ENCODE measurements around the gene GTPBP2.
"Not testable (repeated sequence)": the region's sequence is repeated elsewhere in the genome, so short reads cannot be mapped to it uniquely, and the experiment has no call there.

Gene GTPBP2

GRCh38 chr6:43623880-43624785 is 4.9 kb downstream of the GTPBP2 start:
- DNase-seq, result no peak

GRCh38 chr6:43622541-43622940 is 6.5 kb downstream of the GTPBP2 start:
- DNase-seq, result no peak

GRCh38 chr6:43621836-43622180 is 7.3 kb downstream of the GTPBP2 start:
- no peak for DNase-seq

GRCh38 chr6:43621078-43621835 is 7.8 kb downstream of the GTPBP2 start:
- DNase-seq, result no peak

GRCh38 chr6:43616725-43617472 is 12.2 kb downstream of the GTPBP2 start:
- DNase-seq, result no peak

GRCh38 chr6:43614396-43614730 is 14.7 kb downstream of the GTPBP2 start:
- DNase-seq, result no peak

GRCh38 chr6:43613721-43614395 is 15.2 kb downstream of the GTPBP2 start:
- DNase-seq, result no peak

- DNase-seq, result no peak
These were observed 18.6 kb downstream of the GTPBP2 start for GRCh38 chr6:43610431-43610830.

GRCh38 chr6:43609402-43609801 is 19.7 kb downstream of the GTPBP2 start:
- DNase-seq, result no peak

GRCh38 chr6:43608807-43609206 is 20.3 kb downstream of the GTPBP2 start:
- DNase-seq, result no peak

GRCh38 chr6:43608310-43608763 is 20.7 kb downstream of the GTPBP2 start:
- DNase-seq, result peak; percentile 38

- DNase-seq, result no peak
These were observed 23.0 kb downstream of the GTPBP2 start for GRCh38 chr6:43606019-43606418.

- DNase-seq, result no peak
These were observed 24.9 kb downstream of the GTPBP2 start for GRCh38 chr6:43604174-43604573.

GRCh38 chr6:43600595-43600994 is 28.5 kb downstream of the GTPBP2 start:
- DNase-seq, result no peak

GRCh38 chr6:43593938-43594337 is 35.1 kb downstream of the GTPBP2 start:
- no peak for DNase-seq

GRCh38 chr6:43589564-43589963 is 39.5 kb downstream of the GTPBP2 start:
- not testable (repeated sequence) for DNase-seq

- DNase-seq, result no peak
These were observed 40.9 kb downstream of the GTPBP2 start for GRCh38 chr6:43588194-43588593.

GRCh38 chr6:43584892-43585570 is 44.0 kb downstream of the GTPBP2 start:
- no peak for DNase-seq

- DNase-seq, result no peak
These were observed 46.2 kb downstream of the GTPBP2 start for GRCh38 chr6:43582911-43583310.

- DNase-seq, result no peak
These were observed 49.9 kb downstream of the GTPBP2 start for GRCh38 chr6:43579171-43579570.

- DNase-seq, result no peak
These were observed 50.3 kb downstream of the GTPBP2 start for GRCh38 chr6:43578748-43579147.
